Breast epithelium (tissue), 4 donors: ENCODE results near the gene CABLES1. TPM values are rescaled to one million over a fixed set of nuclear protein-coding genes. Genes with fewer than 3 reads are reported as not detected.

Experiments
- DNase-seq, 2 donors: peaks; one replicate each; pipeline ENCODE4 v3.0.0-alpha.2; 2019; ENCODE audit warnings: low spot score in 2 of 2
- H3K27ac ChIP-seq, 2 donors: fragments of 200-600 bp; sonication (generic) in 1 of 2; one replicate each; pipeline ENCODE4 v1.5.1; 2016 to 2019; ENCODE audit warnings: mild to moderate bottlenecking in 1 of 2
- H3K27me3 ChIP-seq, 2 donors: fragments of 200-600 bp; sonication (generic) in 1 of 2; one replicate each; pipeline versions ENCODE4 v1.5.1 to v1.6.0; 2017 to 2019; ENCODE audit warnings: control low read depth in 1 of 2, mild to moderate bottlenecking in 1 of 2
- H3K36me3 ChIP-seq: fragments of 200-600 bp; one replicate; pipeline ENCODE4 v1.5.1; 2019
- H3K4me1 ChIP-seq, 2 donors: fragments of 200-600 bp; sonication (generic); one replicate each; pipeline ENCODE4 v1.5.1; 2016 to 2019; ENCODE audit warnings: control low read depth in 1 of 2
- H3K4me3 ChIP-seq, 3 donors: fragments of 200-600 bp; sonication (generic); 1 replicate in 2 of 3; 2 replicates in 1 of 3; pipeline ENCODE4 v1.5.1; 2016 to 2019; ENCODE audit warnings: mild to moderate bottlenecking in 3 of 3, moderate library complexity in 2 of 3
- H3K9me3 ChIP-seq, 2 donors: fragments of 200-600 bp; sonication (generic) in 1 of 2; one replicate each; pipeline ENCODE4 v1.5.1; 2016 to 2019; ENCODE audit warnings: control low read depth in 1 of 2
- POLR2A ChIP-seq: fragments of 450-650 bp; IDR thresholded peaks from one replicate; pipeline ENCODE4 v1.6.1; 2016; ENCODE audit warnings: antibody characterized with exemption, mild to moderate bottlenecking, moderate library complexity
- POLR2AphosphoS5 ChIP-seq, 3 donors: sonication (generic); formaldehyde crosslinking; IDR thresholded peaks; one replicate each; pipeline ENCODE4 v1.6.1; 2017; ENCODE audit warnings: antibody characterized with exemption in 3 of 3
- intact Hi-C: fragments of 100-400 bp; cut with DNase I; formaldehyde crosslinking; loops from one replicate; pipeline ENCODE4 v1.15.1; 2023; ENCODE audit warnings: low total_unique reads
- total RNA-seq, 3 donors: library from RNA; depleted of rRNA; stranded (reverse); fragments of >200 nt; gene quantifications; one replicate each; pipeline ENCODE4 v1.1.0, GENCODE V29; 2016
- TF ChIP-seq, protein P1 (sequence below), 3 donors: fragments of 450-650 bp; IDR thresholded peaks; one replicate each; pipeline ENCODE4 v1.5.1; 2016 to 2017; ENCODE audit warnings: antibody characterized with exemption in 3 of 3, mild to moderate bottlenecking in 3 of 3, moderate library complexity in 3 of 3

The CABLES1 gene
- total RNA-seq, 3 donors from 2014 or later = 18.1 to 28.7 (median 22.3) TPM

DNA sequence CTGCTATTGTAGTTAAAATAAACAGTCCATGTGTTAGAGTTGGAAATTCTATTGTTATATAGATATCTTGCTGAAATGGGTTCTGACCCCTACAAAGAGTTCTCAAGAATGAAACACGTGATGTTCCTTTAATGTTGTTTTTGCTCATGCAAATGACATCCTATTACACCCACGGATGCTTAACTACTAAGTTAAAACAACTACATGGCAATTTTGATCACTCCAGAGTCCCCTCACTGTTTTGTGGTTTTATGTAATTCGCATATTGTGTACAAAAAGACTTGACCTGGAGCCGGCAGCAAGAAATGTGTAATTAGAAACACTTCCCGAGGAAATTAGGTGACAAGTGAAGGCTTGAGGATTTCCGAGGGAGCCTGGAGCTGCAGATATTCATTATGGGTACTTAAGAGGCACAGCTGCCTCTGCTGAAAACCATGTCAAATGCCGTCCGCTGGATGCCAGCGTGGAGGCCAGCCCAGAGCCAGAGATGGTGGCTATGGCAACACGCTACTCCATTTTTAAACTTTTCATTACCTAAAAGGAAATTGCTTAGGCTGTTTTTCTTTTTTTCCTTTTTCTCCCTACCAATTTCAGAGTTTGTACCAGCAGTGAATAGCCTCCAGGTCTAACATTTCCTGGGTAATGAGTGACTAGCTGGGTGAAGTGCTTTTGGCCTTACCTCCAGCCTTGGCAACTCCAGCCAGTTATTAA, 21.0 kb upstream of the CABLES1 start:
- H3K27me3 ChIP-seq = no peaks in the 10 kb centered on the region
- TF ChIP-seq POLR2AphosphoS5 (IDR thresholded peaks at IDR 0.05) = no peak
- TF ChIP-seq POLR2A = no peak
- TF ChIP-seq, protein P1, sequence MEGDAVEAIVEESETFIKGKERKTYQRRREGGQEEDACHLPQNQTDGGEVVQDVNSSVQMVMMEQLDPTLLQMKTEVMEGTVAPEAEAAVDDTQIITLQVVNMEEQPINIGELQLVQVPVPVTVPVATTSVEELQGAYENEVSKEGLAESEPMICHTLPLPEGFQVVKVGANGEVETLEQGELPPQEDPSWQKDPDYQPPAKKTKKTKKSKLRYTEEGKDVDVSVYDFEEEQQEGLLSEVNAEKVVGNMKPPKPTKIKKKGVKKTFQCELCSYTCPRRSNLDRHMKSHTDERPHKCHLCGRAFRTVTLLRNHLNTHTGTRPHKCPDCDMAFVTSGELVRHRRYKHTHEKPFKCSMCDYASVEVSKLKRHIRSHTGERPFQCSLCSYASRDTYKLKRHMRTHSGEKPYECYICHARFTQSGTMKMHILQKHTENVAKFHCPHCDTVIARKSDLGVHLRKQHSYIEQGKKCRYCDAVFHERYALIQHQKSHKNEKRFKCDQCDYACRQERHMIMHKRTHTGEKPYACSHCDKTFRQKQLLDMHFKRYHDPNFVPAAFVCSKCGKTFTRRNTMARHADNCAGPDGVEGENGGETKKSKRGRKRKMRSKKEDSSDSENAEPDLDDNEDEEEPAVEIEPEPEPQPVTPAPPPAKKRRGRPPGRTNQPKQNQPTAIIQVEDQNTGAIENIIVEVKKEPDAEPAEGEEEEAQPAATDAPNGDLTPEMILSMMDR (IDR thresholded peaks at IDR 0.05) = no peak
- H3K36me3 ChIP-seq = no peaks in the 10 kb centered on the region
- no peak overlapping the region for H3K4me3 ChIP-seq
- intact Hi-C loops = no loop called here
- H3K27ac ChIP-seq = peak overlapping the region; percentile 77 to 87
- peaks cover 6 to 9% of the 10 kb centered on the region in 2 donors for H3K4me1 ChIP-seq
- H3K9me3 ChIP-seq = peaks cover 0 to 4% of the 10 kb centered on the region in 2 donors
- peak in 1 of 2 donors; percentile 42 for DNase-seq

- peaks cover 6 to 9% of the 10 kb centered on the region in 2 donors for H3K4me1 ChIP-seq
- peaks cover 0 to 4% of the 10 kb centered on the region in 2 donors for H3K9me3 ChIP-seq
- no peak overlapping the region for H3K4me3 ChIP-seq
- intact Hi-C loops = no loop called here
- H3K27ac ChIP-seq = peak overlapping the region; percentile 77 to 87
- H3K27me3 ChIP-seq = no peaks in the 10 kb centered on the region
- no peak for TF ChIP-seq POLR2A
- TF ChIP-seq POLR2AphosphoS5 (IDR thresholded peaks at IDR 0.05) = no peak
- TF ChIP-seq, protein P1 (IDR thresholded peaks at IDR 0.05) = no peak
- no peaks in the 10 kb centered on the region for H3K36me3 ChIP-seq
- no peak for DNase-seq
Observed at GRCh38 chr18:23114911-23115310, 20.4 kb upstream of the CABLES1 start.

DNA sequence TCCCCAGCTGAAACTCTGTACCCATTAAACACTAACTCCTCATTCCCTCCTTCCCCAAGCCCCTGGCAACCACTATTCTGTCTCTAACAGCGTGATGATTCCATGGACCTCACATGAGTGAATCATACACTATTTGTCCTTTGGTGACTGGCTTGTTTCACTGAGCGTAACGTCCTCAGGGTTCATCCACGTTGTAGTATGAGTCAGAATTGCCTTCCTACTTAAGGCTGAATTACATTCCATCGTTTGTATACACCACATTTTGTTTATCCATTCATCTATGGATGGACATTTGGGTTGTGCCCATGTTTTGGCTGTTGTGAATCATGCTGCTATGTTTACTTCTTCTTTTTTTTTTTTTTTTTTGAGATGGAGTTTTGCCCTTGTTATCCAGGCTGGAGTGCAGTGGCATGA, 19.6 kb upstream of the CABLES1 start:
- peaks cover 6 to 9% of the 10 kb centered on the region in 2 donors for H3K4me1 ChIP-seq
- peak in 1 of 2 donors; percentile 43 for DNase-seq
- peaks cover 0 to 4% of the 10 kb centered on the region in 2 donors for H3K9me3 ChIP-seq
- peak overlapping the region; percentile 77 to 87 for H3K27ac ChIP-seq
- TF ChIP-seq, protein P1 (IDR thresholded peaks at IDR 0.05) = no peak
- peak in 1 of 3 donors; percentile 40 for TF ChIP-seq POLR2AphosphoS5 (IDR thresholded peaks at IDR 0.05)
- no peaks in the 10 kb centered on the region for H3K36me3 ChIP-seq
- no peak overlapping the region for H3K4me3 ChIP-seq
- intact Hi-C loops = no loop called here
- no peaks in the 10 kb centered on the region for H3K27me3 ChIP-seq

GRCh38 chr18:23121133-23121532, 14.2 kb upstream of the CABLES1 start:
- TF ChIP-seq, protein P1 (IDR thresholded peaks at IDR 0.05) = no peak
- TF ChIP-seq POLR2A (no peak), POLR2AphosphoS5 (IDR thresholded peaks at IDR 0.05) (no peak)
- H3K27ac ChIP-seq = no peak overlapping the region
- H3K36me3 ChIP-seq = no peaks in the 10 kb centered on the region
- H3K27me3 ChIP-seq = no peaks in the 10 kb centered on the region
- no peak for DNase-seq
- intact Hi-C loops = no loop called here
- H3K4me3 ChIP-seq = no peak overlapping the region
- no peaks in the 10 kb centered on the region for H3K4me1 ChIP-seq
- no peaks in the 10 kb centered on the region for H3K9me3 ChIP-seq

- no peak for DNase-seq
- intact Hi-C loops = no loop called here
- Histone ChIP-seq H3K4me1 (no peaks in the 10 kb centered on the region), H3K9me3 (no peaks in the 10 kb centered on the region), H3K27ac (no peak overlapping the region), H3K4me3 (no peak overlapping the region), H3K27me3 (no peaks in the 10 kb centered on the region), H3K36me3 (no peaks in the 10 kb centered on the region)
- TF ChIP-seq POLR2A = no peak
- TF ChIP-seq, protein P1 (IDR thresholded peaks at IDR 0.05) = no peak
- TF ChIP-seq POLR2AphosphoS5 (IDR thresholded peaks at IDR 0.05) = no peak
Observed at GRCh38 chr18:23122334-23123229, 12.7 kb upstream of the CABLES1 start.
